Heart left ventricle (tissue), 13 donors: ENCODE data around the gene CANT1.

ENCODE experiments used
- POLR2A ChIP-seq, 2 donors: fragments of 450-650 bp; IDR thresholded peaks; one replicate each; pipeline ENCODE4 v1.6.1; 2017; ENCODE audit warnings: antibody characterized with exemption in 2 of 2, mild to moderate bottlenecking in 2 of 2, moderate library complexity in 2 of 2
- TF ChIP-seq, protein P1 (sequence below), 12 donors: fragments of 200-600 bp; sonication (generic) in 4 of 12; IDR thresholded peaks; one replicate each; pipeline versions ENCODE4 v1.5.0 to v1.8.0; 2018 to 2022; ENCODE audit warnings: antibody characterized with exemption in 12 of 12, mild to moderate bottlenecking in 5 of 12
- donor health status: ischemic (EF 13 %, LVEDD 7.1; RV severe dilation, severe dysfunction).
- donor health status: DM: no; HTN: yes; CAD: no.
- donor health status: DM: no; HTN: no; CAD: no.
- donor health status: ischemic (EF 25% LVEDD 6.9; RV normal size, moderate dysfunction).
- donor health status: ischemic (EF 25% LVEDD 5.7; RV mildly dilated, moderate dysfunction).
- donor health status: ischemic (EF 35%, LVEDD 5.7; RV mildly dilated, moderate dysfunction).
- donor health status: nonischemic (EF 11% LVEDD 7.7; RV severe dilation, severe dysfunction).
- donor health status: DM: yes; HTN: yes; CAD: no.
- donor health status: PGD.
- donor health status: ischemic (EF 29% LVEDD 5.4; RV normal size, mild dysfunction).
- donor health status: nonischemic (EF 23%, LVEDD 6.1; RV moderate dilation, normal function).

DNA sequence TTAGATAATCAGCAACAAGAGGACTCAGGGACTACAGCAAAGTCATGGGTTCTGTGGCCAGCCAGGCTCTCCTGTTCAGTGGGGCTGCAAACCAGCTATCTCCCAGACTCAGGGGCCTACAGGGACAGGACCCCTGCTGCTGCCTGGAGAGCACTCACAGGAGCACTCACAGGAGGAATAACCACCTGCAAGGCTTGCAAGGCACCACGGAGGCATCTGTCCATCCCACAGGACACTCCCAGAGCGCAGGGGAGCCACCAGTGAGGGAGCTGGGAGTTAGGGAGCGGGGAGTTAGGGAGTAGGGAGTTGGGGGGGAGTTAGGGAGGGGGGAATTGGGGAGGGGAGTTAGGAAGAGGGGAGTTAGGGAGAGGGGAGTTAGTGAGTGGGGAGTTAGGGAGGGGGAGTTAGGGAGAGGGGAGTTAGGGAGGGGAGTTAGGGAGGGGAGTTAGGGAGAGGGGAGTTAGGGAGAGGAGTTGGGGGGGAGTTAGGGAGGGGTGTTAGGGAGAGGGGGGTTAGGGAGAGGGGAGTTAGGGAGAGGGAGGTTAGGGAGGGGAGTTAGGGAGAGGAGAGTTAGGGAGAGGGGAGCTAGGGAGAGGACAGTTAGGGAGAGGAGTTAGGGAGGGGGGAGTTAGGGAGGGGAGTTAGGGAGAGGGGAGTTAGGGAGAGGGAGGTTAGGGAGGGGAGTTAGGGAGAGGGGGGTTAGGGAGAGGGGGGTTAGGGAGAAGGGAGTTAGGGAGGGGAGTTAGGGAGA is 5.7 kb downstream of the CANT1 start:
- TF ChIP-seq, protein P1, sequence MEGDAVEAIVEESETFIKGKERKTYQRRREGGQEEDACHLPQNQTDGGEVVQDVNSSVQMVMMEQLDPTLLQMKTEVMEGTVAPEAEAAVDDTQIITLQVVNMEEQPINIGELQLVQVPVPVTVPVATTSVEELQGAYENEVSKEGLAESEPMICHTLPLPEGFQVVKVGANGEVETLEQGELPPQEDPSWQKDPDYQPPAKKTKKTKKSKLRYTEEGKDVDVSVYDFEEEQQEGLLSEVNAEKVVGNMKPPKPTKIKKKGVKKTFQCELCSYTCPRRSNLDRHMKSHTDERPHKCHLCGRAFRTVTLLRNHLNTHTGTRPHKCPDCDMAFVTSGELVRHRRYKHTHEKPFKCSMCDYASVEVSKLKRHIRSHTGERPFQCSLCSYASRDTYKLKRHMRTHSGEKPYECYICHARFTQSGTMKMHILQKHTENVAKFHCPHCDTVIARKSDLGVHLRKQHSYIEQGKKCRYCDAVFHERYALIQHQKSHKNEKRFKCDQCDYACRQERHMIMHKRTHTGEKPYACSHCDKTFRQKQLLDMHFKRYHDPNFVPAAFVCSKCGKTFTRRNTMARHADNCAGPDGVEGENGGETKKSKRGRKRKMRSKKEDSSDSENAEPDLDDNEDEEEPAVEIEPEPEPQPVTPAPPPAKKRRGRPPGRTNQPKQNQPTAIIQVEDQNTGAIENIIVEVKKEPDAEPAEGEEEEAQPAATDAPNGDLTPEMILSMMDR (IDR thresholded peaks at IDR 0.05) = no peak
- TF ChIP-seq POLR2A (IDR thresholded peaks at IDR 0.05) = no peak
